22Rv1 (cell line): ENCODE results near the gene SYNE2.

ENCODE experiments used
- ZFX ChIP-seq: fragments of 450-650 bp; IDR thresholded peaks from 2 replicates; pipeline ENCODE4 v1.6.1; 2017; ENCODE audit warnings: antibody characterized with exemption, borderline replicate concordance
- TF ChIP-seq, protein P1 (sequence below): fragments of 450-650 bp; IDR thresholded peaks from 2 replicates; pipeline ENCODE4 v1.5.1; 2017; ENCODE audit warnings: mild to moderate bottlenecking

DNA sequence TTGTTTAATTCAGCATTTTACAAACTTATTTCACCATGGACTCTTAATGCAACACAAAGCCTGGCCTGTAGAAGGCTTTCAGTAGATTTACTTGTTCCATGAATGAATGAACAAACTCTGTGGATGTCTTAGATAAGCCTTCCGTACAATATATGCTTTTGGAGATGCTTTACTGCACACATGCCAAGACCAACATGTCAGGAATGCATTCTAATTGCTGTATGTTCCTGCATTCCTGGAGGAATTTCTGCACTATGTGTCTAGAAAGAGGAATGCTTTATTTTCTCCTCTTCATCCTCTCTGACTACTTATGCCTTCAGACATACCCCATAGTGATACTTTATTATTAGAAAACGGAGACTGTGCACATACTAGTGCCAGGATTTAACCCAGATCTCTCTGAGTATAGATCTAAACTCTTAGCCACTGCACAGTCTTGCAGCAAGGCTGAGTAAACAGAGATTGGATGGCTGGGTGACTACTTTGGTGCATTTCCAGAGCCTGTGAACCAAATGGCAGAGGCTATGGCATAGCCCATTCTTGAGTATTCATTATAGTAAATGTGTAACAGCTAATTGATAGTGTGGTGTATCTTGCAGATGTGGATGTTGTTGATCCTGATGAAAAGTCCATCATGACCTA, 108.2 kb downstream of the SYNE2 start:
- TF ChIP-seq, protein P1, sequence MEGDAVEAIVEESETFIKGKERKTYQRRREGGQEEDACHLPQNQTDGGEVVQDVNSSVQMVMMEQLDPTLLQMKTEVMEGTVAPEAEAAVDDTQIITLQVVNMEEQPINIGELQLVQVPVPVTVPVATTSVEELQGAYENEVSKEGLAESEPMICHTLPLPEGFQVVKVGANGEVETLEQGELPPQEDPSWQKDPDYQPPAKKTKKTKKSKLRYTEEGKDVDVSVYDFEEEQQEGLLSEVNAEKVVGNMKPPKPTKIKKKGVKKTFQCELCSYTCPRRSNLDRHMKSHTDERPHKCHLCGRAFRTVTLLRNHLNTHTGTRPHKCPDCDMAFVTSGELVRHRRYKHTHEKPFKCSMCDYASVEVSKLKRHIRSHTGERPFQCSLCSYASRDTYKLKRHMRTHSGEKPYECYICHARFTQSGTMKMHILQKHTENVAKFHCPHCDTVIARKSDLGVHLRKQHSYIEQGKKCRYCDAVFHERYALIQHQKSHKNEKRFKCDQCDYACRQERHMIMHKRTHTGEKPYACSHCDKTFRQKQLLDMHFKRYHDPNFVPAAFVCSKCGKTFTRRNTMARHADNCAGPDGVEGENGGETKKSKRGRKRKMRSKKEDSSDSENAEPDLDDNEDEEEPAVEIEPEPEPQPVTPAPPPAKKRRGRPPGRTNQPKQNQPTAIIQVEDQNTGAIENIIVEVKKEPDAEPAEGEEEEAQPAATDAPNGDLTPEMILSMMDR: no peak
- TF ChIP-seq ZFX: no peak
